DND-41 (cell line): Measurements from ENCODE around the gene SYNGR3.

Experiments used
- CTCF ChIP-seq: IDR thresholded peaks from 2 replicates; pipeline ENCODE4 v1.5.1; 2012; ENCODE audit warnings: borderline replicate concordance, low read length, moderate library complexity, mild to moderate bottlenecking; ENCODE audit not compliant: poor library complexity, severe bottlenecking; ENCODE audit errors: extremely low read depth
- EZH2 ChIP-seq: IDR thresholded peaks from 3 replicates; pipeline ENCODE4 v1.6.1; 2012; ENCODE audit warnings: borderline replicate concordance, low read depth, mild to moderate bottlenecking, moderate library complexity, low read length, inconsistent platforms; ENCODE audit not compliant: severe bottlenecking

- TF ChIP-seq CTCF (no peak), EZH2 (no peak)
Measured at GRCh38 chr16:1946495-1947368, 43.0 kb upstream of the SYNGR3 start.
